ENCODE measurements around the gene UBE2G1. TPM values are rescaled to one million over a fixed set of nuclear protein-coding genes. Genes with fewer than 3 reads are reported as not detected.

Gene UBE2G1
- total and polyA plus RNA-seq, 2 of the 8 experiments (the other 6 are each of a cell fraction or from before 2014, with no cell fraction given), result 73.9 to 170 TPM

DNA sequence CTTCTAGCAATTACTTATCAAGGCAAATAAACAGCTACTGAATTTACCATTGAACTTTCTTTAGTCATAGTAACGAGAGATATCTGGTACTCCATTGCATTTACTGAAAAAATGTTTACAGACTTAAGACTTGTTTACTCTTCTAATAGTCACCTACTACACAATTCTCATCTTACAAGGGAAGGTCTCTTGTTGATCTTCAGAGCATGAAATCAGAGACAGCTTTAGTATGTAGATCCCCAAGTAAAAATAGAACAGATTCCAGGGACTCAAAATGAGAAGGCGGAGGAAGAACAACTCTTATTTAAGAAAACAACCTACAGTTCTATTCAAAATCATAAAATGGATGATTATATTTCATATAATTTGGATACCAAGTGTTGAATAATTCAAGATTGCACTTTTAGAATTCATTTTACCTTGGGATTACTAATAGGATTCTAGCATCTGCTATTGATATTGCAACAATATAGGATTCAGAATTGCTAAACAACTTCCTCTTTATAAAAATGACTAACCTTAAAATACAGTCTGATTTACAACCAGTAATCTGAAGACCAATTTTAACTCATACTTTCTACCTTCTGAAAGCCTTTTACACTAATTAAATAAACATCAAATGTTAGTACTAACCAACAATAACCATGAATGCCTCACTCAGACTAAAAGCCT lies 20.8 kb downstream of the UBE2G1 start (continued):
- TF ChIP-seq, protein P1, sequence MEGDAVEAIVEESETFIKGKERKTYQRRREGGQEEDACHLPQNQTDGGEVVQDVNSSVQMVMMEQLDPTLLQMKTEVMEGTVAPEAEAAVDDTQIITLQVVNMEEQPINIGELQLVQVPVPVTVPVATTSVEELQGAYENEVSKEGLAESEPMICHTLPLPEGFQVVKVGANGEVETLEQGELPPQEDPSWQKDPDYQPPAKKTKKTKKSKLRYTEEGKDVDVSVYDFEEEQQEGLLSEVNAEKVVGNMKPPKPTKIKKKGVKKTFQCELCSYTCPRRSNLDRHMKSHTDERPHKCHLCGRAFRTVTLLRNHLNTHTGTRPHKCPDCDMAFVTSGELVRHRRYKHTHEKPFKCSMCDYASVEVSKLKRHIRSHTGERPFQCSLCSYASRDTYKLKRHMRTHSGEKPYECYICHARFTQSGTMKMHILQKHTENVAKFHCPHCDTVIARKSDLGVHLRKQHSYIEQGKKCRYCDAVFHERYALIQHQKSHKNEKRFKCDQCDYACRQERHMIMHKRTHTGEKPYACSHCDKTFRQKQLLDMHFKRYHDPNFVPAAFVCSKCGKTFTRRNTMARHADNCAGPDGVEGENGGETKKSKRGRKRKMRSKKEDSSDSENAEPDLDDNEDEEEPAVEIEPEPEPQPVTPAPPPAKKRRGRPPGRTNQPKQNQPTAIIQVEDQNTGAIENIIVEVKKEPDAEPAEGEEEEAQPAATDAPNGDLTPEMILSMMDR (IDR thresholded peaks at IDR 0.05; ENCODE audit: control extremely low read depth in 1 of 3, insufficient read depth in 1 of 3, low read depth in 1 of 3, low read length in 3 of 3), result no peak

Measured in H1 (cell line).